Keratinocyte (primary cell): ENCODE measurements around the gene CDKAL1.

Experiments
- EZH2 ChIP-seq: IDR thresholded peaks from one replicate; pipeline ENCODE4 v1.6.1; 2012; ENCODE audit warnings: inconsistent platforms, mild to moderate bottlenecking, low read length, moderate library complexity
- TF ChIP-seq, protein P1 (sequence below), 3 experiments: IDR thresholded peaks in 1 of 3; conservative IDR thresholded peaks in 1 of 3; optimal IDR thresholded peaks in 1 of 3; 2 replicates in 2 of 3; 3 replicates in 1 of 3; pipeline versions ENCODE3 to v1.5.1; 2011; ENCODE audit warnings: low read length in 3 of 3, mild to moderate bottlenecking in 3 of 3, moderate library complexity in 2 of 3, control low read depth in 1 of 3, inconsistent platforms in 1 of 3; ENCODE audit not compliant: insufficient read depth in 2 of 3; ENCODE audit errors: extremely low read depth in 1 of 3

DNA sequence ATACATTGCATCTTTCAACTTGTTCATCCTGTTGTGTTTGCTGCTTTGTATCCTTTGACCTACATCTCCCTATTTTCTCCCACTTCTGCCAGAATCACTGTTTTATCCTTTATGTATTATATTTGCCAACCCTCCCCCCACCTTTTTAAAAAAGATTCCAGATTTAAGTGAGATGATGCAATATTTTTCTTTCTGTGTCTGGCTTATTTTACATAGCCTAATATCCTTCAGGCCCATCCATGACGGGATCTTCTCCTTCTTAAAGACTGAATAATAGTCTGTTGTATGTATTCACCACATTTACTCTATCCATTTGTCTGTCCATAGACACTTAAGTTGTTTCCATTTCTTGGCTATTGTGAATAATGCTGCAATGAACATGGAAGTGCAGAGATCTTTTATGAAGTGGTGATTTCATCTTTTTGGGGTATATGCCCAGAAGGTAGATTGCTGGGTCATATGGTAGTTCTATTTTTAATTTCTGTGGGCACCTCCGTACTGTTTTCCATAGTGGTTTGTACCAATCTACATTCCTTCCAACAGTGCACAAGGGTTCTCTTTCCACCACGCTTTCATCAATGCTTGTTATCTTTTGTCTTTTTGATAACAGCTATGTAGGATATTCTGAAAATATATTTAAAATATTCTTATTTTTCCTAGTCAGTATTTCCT is 181.0 kb downstream of the CDKAL1 start:
- TF ChIP-seq, protein P1, sequence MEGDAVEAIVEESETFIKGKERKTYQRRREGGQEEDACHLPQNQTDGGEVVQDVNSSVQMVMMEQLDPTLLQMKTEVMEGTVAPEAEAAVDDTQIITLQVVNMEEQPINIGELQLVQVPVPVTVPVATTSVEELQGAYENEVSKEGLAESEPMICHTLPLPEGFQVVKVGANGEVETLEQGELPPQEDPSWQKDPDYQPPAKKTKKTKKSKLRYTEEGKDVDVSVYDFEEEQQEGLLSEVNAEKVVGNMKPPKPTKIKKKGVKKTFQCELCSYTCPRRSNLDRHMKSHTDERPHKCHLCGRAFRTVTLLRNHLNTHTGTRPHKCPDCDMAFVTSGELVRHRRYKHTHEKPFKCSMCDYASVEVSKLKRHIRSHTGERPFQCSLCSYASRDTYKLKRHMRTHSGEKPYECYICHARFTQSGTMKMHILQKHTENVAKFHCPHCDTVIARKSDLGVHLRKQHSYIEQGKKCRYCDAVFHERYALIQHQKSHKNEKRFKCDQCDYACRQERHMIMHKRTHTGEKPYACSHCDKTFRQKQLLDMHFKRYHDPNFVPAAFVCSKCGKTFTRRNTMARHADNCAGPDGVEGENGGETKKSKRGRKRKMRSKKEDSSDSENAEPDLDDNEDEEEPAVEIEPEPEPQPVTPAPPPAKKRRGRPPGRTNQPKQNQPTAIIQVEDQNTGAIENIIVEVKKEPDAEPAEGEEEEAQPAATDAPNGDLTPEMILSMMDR (optimal IDR thresholded peaks at IDR 0.05 in 1 of 3, IDR thresholded peaks at IDR 0.05 in 1 of 3, conservative IDR thresholded peaks at IDR 0.05 in 1 of 3; ENCODE audit: extremely low read depth in 1 of 3, insufficient read depth in 2 of 3, low read length in 3 of 3): no peak
- TF ChIP-seq EZH2: no peak
